ENCODE results near the gene ENKUR.
"Not testable (repeated sequence)": the region's sequence is repeated elsewhere in the genome, so short reads cannot be mapped to it uniquely, and the experiment has no call there.

The ENKUR gene

DNA sequence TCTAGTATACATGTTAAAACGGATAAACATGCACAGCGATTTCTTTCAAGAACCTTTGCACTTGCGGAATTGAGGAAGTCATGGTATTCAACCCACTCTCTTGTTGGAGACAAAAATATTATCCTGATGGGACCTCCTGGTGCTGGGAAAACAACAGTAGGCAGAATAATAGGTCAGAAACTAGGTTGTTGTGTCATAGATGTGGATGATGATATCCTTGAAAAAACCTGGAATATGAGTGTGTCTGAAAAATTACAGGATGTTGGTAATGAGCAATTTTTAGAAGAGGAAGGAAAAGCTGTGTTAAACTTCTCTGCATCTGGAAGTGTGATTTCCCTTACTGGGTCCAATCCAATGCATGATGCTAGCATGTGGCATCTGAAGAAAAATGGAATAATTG, 7.3 kb upstream of the ENKUR start:
- no peak for DNase-seq (ENCODE audit: low spot score)

DNA sequence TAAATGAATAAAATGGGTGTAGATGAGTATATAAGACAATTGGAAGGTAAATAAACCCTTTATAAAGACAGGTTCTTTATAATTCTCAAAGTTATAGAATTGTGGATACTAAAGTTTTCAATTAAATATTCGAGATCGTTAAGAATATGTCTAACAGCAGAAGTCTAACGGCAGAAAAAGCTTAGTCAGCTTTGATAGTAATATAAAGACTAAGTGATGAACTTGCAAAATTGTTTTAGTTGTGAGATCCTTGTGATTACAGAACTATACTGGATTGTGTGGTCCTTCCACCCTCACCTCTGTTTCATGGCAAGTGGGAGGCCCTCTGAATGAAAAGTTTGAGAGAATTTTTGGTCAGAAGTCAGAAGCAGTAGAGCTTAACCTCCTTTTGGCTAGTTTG, 2.7 kb upstream of the ENKUR start:
- DNase-seq (ENCODE audit: low spot score), result no peak

DNA sequence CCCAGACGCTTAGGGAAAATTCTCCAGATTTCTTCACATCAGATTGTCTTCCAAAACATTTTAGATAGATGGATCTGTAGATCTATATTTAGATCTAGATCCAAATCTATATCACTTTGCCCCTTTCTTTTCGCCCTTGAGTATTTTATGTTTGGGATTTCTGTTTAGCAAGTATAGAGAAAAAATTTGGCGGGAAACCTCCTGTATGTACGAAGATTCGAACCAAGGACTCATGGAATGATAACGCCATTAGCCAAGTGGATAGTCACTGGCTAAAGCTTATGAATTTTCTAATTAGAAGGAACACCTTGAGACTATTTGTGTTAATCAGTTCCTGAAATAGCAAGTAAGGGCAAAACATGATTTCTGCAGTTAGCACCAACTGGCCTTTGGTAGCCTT, 1.7 kb upstream of the ENKUR start:
- DNase-seq (ENCODE audit: low spot score), result no peak

GRCh38 chr10:25017154-25017590, 1.2 kb upstream of the ENKUR start:
- no peak for DNase-seq (ENCODE audit: low spot score)

DNA sequence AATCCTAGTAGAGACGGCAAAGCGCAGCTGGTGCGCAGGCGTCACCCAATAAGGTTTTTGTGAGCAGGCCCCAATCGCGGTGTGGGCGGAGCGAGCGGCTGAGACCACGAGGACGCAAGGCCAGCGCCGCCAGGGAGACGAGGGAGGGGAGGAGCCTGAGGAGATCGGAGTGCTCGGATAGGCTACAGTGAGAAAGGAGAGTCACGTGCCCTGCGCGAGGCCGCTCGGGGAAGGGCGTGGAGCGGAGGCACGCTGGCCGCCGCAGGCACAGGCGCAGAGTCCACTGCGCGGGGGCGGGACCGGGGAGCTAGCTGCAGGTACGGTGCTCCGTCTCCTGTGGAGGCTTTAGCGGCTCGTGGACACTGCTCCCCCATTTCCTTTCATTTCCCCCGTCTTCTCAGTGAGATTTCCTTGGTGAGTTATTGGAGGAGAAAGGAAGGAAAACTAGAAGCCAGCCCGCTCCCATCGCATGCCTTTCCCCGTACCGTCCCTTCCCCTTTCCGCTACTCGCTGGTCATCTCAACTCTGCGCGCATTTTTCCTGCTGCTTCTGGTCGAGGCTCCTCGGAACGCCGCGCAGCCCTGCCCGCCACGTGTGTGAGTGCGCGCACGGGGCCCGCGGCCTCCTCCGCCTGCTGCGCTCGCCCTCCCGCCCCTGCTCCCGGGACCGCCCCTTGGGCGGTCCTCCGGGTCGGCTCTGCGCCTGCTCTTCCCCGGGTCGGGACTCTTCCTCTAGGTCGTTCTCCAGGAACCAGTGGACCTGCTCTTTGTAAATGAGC, 607 bp upstream of the ENKUR start, which contains the start of gene THNSL1:
Gene THNSL1, plus strand, starts transcription at position 237 of the 778 bp plus-strand sequence. CDS start 6,612 bp downstream, outside the sequence.
- peak; percentile 99 for DNase-seq (ENCODE audit: low spot score)

DNA sequence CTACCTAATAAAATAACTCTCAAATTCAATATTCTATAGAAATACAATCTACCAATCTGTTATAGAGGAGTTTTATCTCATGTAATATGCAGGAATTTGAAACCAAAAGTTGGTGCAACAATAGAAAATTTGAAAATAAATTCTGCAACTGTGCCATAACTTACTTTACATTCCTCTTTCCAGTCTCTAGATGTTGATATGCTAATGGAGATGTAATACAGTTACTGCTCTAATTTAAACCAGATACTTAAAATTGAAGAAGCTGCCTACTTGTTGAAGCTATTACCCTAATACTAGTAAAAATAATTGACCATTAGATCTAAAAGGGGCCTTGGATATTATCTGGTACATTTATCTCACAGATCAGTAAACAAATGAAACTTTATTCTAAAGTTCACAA, 1.4 kb downstream of the ENKUR start:
- DNase-seq (ENCODE audit: low spot score), result no peak

GRCh38 chr10:25011591-25011990, 4.4 kb downstream of the ENKUR start:
- not testable (repeated sequence) for DNase-seq (ENCODE audit: low spot score)

DNA sequence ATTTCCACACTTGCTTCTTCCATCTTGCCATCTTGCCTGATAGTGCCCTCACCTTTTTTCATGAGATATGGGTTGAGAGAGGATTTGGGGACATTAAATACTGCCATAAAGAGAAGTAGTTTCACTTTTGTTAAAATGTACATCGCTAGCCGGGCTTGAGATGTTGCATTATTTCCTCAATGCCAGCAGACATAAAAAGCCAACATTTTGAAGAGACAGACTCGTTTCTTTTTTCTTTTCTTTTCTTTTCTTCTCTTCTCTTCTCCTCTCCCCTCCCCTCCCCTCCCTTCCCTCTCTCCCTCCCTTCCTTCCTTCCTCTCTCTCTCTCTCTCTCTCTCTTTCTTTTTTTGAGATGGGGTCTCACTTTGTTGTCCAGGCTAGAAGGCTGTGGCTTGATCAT, 17.9 kb downstream of the ENKUR start:
- DNase-seq (ENCODE audit: low spot score), result no peak

DNA sequence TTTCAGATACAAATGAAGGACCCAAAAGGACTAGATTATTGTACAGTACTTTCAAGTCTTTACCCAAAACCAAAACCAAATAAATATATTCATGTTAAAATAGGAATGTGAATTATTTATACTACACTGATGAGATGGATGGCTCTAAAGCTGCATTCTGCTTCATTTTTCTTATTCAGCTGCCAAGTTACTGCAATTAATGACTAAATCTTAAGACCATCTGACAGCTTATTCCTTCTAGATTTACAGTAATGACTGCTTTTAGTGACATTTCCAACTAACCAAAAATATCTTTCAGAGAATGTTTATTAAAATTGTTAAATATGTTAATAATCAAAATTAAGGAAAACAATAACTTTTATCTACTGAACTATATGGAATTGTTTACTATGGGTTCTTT, 20.9 kb downstream of the ENKUR start:
- DNase-seq (ENCODE audit: low spot score), result no peak

- no peak for DNase-seq (ENCODE audit: low spot score)
These were observed 22.6 kb downstream of the ENKUR start for GRCh38 chr10:24993237-24993958.

GRCh38 chr10:24992512-24993133, 23.3 kb downstream of the ENKUR start:
- DNase-seq (ENCODE audit: low spot score), result no peak

DNA sequence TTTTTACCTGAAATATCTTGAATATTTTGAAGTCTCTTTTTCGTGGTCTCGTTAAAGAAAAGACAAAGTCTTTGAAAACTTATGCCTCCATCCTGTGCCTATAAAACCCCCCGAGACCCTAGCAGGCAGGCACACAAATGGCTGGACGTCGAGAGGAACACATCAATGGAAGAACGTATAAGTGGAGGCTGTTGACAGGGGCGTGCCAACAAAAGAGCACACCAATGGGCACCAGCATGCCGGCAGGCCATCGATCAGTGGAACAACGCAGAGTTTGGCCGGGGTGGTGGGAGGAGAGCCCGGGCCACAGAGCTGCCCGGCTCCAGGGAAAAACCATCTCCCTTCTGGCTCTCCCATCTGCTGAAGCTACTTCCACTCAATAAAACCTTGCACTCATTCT, 24.7 kb downstream of the ENKUR start:
- no peak for DNase-seq (ENCODE audit: low spot score)

DNA sequence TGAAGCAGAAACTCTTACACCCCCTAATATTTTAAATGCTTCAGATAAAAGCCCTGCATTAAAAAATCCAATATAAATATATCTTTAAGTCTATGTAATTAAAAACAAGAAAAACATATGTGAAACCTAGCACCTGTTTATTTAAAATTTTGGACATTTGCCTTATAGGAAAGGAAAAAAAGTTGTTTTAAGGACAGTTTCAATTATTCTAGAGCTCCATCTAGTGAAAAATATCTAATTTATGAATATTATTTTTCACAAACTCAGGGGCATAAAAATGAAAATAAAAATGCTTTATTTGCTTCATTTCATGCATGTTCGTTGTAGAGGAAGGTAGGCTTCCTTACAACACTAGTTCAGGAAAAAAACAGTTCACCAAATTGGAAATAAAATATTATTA, 26.1 kb downstream of the ENKUR start:
- DNase-seq (ENCODE audit: low spot score), result no peak

- DNase-seq (ENCODE audit: low spot score), result peak; percentile 56
These were observed 26.9 kb downstream of the ENKUR start for GRCh38 chr10:24988831-24989640.

DNA sequence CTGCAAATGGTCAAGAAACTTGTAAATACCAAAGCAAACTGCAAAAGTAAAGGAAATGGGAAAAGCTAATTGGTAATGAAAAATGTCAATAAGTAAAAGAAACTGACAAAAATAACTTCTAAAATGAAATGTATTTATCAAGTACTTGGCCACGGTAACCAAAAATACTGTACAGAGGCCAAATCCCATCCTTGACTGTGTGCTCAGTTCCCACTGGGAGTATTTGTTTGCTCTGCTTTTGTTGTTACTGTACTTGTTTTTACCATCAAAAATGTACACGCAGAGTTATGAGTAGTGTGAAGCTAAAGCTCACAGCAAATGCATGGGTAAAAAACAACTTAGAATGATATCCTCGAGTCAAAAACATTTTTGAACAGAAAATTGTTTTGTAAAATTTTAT, 31.1 kb downstream of the ENKUR start:
- DNase-seq (ENCODE audit: low spot score), result no peak

DNA sequence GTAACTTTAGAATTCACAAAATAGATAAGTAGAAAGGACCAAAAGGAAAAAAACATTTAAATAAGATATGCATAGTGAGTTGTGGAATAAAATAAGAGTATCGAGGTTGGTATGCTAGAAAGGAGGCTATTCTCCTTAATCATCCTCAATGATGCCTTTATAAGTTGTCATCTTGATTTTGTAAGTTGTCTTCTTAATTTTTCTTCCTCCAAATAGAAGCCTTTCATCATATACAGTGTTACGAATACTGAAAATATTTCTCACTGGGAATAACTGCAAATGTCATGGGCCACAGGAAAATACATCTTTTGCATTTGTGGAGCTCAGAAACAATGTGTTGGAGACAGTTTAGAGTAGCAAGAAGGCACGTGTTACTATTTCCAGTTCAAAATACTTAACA, 32.0 kb downstream of the ENKUR start:
- DNase-seq (ENCODE audit: low spot score), result no peak

DNA sequence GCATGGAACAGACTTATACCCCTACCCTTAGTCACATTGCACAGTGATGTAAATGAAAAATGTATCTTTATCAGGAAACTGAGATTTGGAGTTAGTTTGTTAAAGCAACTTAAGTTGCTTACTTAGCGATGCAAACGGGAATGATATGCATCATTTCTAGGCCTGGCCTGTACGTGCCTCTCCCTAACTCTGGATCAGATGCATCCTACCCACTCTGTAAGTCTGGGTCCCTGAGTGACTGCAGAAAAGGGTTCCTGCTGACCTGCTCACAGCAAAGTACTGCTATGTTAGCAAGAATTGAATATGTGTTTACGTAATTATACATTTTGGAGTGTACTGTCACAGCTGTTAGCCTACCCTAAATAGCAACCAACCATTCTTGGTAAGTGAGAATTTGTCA, 32.8 kb downstream of the ENKUR start:
- DNase-seq (ENCODE audit: low spot score), result no peak

DNA sequence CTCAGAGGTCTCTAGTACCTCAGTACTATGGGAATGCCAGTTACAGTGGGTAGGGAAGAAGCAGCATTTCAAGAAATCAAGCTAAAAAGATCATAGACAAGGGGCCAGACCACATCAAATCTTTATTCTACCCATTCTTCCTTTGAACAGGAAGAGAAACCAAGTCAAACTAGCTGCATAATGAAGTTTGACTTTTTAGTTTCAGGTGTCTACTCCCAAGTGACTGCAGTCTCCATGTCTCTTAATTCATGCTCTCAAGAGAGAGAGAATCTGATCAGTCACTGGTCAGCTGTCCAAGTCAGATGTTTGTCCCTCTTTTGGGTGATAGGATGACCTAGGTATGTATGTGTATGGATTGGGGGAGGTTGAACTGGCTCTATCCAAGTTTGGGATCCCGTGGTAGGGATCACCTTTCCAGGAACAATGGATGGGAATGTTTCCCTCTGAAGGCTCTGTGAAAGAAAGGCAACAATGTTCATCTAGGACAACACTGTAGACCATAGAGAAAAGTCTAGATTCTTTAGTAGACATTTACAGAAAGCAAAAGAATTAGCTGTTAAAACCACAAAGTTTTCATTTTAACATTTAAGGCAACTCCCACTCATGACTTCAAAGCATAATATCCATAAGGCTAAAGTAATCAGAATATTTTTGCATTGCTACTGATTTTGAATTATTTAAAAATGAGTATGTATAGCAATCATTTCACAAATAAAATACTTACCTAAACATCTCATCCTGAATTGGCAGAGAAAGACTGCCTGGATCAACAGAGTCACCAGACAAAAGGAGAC, 33.4 kb downstream of the ENKUR start:
- no peak for DNase-seq (ENCODE audit: low spot score)

GRCh38 chr10:24981161-24981710, 34.7 kb downstream of the ENKUR start:
- DNase-seq (ENCODE audit: low spot score), result no peak

- DNase-seq (ENCODE audit: low spot score), result no peak
These were observed 36.3 kb downstream of the ENKUR start for GRCh38 chr10:24979685-24980084.

DNA sequence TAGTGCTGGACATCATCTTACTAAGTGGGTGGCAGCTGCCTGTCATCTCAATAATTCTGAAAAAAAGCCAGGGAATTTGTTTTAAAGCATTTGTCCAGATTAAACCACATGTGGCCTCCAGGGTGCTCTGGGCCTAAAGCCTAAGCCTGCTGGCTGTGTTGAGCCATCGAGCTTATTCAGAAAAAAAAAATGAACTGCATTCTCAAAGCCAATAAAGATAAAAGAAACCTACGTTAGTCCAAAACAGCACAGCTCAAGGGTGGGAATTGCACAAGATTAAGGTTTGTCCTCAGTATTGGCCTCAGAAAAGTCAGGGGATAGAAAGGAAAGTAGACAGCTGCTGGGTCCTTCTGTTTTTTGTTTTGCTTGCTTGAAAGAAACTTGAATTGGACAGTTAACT, 41.0 kb downstream of the ENKUR start:
- DNase-seq (ENCODE audit: low spot score), result no peak
